Stimulated activated naive CD8-positive, alpha-beta T cell treated with anti-CD3 and anti-CD28 coated beads, Interleukin-15, Interleukin-2, amounts not matched to agents 100 ng/mL and 50 ng/mL, for 24 hours (primary cell): Measurements from ENCODE around the gene RASSF1.

Source experiments
- H3K27ac Mint-ChIP-seq: one replicate; pipeline ENCODE4 v1.8.0; 2021; ENCODE audit warnings: mild to moderate bottlenecking, mixed read lengths
- H3K27me3 Mint-ChIP-seq: one replicate; pipeline ENCODE4 v1.8.0; 2021; ENCODE audit warnings: mixed read lengths
- H3K36me3 Mint-ChIP-seq: one replicate; pipeline ENCODE4 v1.8.0; 2021; ENCODE audit warnings: low read depth, mixed read lengths
- H3K4me1 Mint-ChIP-seq: one replicate; pipeline ENCODE4 v1.8.0; 2021; ENCODE audit warnings: low read depth, mixed read lengths
- H3K4me3 Mint-ChIP-seq: one replicate; pipeline ENCODE4 v1.8.0; 2021; ENCODE audit warnings: mild to moderate bottlenecking, mixed read lengths
- H3K9me3 Mint-ChIP-seq: one replicate; pipeline ENCODE4 v1.8.0; 2021; ENCODE audit warnings: mixed read lengths

Gene RASSF1

DNA sequence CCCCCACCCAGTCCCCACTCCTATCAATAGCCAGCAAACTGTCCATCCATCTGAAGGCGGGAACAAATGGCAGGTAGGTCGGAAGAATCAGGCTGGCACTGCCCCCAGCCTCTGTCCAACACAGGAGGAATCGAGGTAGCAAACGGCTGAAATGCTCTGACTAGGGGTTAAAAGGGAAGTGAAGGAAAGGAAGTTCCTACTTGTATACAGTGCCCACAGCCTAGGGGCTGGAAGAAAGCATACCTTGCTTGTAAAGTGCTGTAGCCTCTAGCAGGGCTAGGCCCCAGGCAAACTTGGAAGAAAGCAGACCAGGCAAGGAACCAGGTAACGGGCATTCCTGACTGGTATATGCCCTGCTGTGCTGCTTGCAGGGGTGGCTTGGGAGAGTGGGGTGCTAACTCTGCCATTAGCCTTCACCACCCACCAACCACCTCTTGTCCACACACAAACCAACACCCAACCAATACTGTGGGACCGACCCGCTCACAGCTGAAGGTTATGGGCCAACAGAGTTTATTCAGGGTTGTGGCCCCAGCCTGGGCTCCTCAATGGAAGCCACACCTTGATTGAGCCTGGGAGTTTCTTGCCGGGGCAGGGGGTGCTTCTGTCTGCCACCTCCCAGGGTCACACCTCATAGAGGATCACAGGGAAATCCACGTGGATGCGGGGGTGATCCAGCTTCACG, 15.0 kb downstream of the RASSF1 start:
- H3K4me1 Mint-ChIP-seq: peaks cover 34% of the 10 kb centered on the region
- no peak overlapping the region for H3K27ac Mint-ChIP-seq
- no peak overlapping the region for H3K4me3 Mint-ChIP-seq
- peaks cover 12% of the 10 kb centered on the region for H3K36me3 Mint-ChIP-seq
- H3K27me3 Mint-ChIP-seq: no peaks in the 10 kb centered on the region
- no peaks in the 10 kb centered on the region for H3K9me3 Mint-ChIP-seq

GRCh38 chr3:50325113-50325480, 15.5 kb downstream of the RASSF1 start:
- Mint-ChIP-seq H3K36me3 (peaks cover 8% of the 10 kb centered on the region), H3K27ac (peak overlapping the region; percentile 21), H3K27me3 (no peaks in the 10 kb centered on the region), H3K9me3 (no peaks in the 10 kb centered on the region), H3K4me3 (no peak overlapping the region), H3K4me1 (peaks cover 39% of the 10 kb centered on the region)

DNA sequence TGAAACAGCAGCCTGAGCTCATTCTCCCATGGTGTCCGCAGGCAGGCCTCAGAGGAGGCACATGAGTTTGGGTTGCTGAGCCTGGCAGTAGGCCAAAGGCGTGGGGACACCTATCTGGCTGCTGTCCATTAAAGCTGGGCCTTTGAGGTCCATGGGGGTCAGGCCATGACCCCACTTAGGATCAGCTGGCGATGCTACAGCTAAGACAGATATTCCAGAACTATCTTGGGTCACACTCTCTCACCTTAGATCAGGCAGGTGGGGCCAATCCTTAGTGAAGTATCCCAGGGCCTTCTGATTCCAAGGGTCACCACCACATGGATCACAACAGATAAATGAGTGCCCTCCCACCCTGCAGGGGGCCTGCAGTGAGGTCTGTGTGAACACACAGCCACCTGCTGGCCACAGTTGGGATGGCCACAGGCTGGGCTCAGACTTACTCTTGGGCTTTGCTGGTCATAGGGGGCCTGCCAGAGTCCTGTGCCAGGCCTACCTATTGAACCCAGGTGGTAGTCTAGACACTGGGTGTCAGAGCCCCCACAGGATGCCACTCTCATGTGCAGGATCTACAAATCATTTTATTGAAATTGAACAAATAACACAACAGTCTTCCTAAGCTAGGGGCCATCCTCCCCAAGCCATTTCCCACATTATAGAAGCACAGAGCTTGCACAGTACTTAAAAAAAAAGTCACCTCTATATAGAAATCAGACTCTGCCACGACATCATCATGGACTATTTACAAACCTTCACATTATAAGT, 16.1 kb downstream of the RASSF1 start:
- Mint-ChIP-seq H3K27me3 (no peaks in the 10 kb centered on the region), H3K9me3 (no peaks in the 10 kb centered on the region), H3K4me3 (no peak overlapping the region), H3K36me3 (peaks cover 3% of the 10 kb centered on the region), H3K4me1 (peaks cover 43% of the 10 kb centered on the region), H3K27ac (peak overlapping the region; percentile 21)

- H3K4me1 Mint-ChIP-seq: peaks cover 48% of the 10 kb centered on the region
- no peak overlapping the region for H3K4me3 Mint-ChIP-seq
- H3K36me3 Mint-ChIP-seq: peaks cover 4% of the 10 kb centered on the region
- H3K27ac Mint-ChIP-seq: no peak overlapping the region
- no peaks in the 10 kb centered on the region for H3K9me3 Mint-ChIP-seq
- no peaks in the 10 kb centered on the region for H3K27me3 Mint-ChIP-seq
Measured at GRCh38 chr3:50323614-50324199, 16.9 kb downstream of the RASSF1 start.

- no peaks in the 10 kb centered on the region for H3K9me3 Mint-ChIP-seq
- peaks cover 8% of the 10 kb centered on the region for H3K36me3 Mint-ChIP-seq
- H3K27ac Mint-ChIP-seq: peak overlapping the region; percentile 58
- H3K4me3 Mint-ChIP-seq: no peak overlapping the region
- H3K27me3 Mint-ChIP-seq: no peaks in the 10 kb centered on the region
- H3K4me1 Mint-ChIP-seq: peaks cover 48% of the 10 kb centered on the region
Measured at GRCh38 chr3:50323092-50323600, 17.5 kb downstream of the RASSF1 start.

DNA sequence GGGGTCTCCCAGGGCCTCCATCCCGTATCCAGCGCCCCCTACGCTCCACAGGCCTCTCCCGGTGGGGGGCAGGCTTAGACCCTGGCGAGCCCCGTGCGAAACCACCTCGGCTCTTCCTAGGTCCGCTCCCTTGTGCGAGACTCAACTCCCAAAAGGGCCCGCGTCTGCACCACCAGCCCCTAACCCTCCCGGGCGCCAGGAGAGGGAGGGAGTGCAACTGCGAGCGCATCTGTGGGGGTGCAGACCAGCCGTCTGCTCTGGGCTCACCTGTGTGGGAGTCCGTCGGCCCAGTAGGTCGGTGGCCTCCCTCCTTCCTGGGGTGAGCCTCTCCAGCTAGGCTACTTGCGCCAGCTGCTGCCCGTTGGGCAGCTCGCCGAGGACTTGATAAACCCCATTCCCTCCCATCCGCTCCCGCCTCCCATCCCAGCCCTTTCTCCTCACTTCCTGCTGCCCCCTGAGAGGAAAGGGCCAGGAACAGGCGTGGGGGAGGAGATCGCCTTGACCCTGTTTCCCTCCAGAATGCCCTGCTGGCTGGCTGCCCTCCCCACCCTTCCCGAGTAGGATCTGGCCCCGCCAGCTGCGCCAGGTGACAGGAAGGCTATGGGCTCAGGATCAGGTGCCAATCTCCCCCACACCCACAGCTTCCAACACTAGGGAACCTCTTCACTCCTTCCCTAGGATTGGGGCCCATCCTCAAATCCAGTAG, 18.1 kb downstream of the RASSF1 start, which contains the start of gene HYAL2:
Gene HYAL2, minus strand, starts transcription at position 360 of the 706 bp plus-strand sequence. CDS start 2,256 bp downstream, outside the sequence.
- peaks cover 8% of the 10 kb centered on the region for H3K36me3 Mint-ChIP-seq
- H3K27me3 Mint-ChIP-seq: no peaks in the 10 kb centered on the region
- peak within 1 kb of the TSS; percentile 93 for H3K27ac Mint-ChIP-seq
- H3K9me3 Mint-ChIP-seq: no peaks in the 10 kb centered on the region
- peak within 1 kb of the TSS; percentile 91 for H3K4me3 Mint-ChIP-seq
- H3K4me1 Mint-ChIP-seq: peaks cover 47% of the 10 kb centered on the region

DNA sequence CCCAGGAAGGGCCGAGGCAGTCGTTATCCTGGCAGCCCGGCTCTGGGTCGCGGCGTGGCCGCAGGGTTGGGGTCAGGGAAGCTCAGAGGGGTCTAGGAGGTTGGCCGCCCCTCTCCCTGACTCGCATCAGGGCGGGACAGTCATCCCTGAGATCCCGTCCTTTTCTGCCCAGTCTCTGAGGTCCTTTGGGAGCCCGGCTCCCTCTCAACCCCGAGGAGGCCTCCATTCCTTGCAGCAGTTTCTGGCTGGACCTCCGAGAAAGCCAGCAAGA, 18.6 kb downstream of the RASSF1 start:
- no peaks in the 10 kb centered on the region for H3K9me3 Mint-ChIP-seq
- H3K27me3 Mint-ChIP-seq: no peaks in the 10 kb centered on the region
- no peak overlapping the region for H3K27ac Mint-ChIP-seq
- H3K36me3 Mint-ChIP-seq: peaks cover 8% of the 10 kb centered on the region
- peaks cover 43% of the 10 kb centered on the region for H3K4me1 Mint-ChIP-seq
- H3K4me3 Mint-ChIP-seq: no peak overlapping the region

DNA sequence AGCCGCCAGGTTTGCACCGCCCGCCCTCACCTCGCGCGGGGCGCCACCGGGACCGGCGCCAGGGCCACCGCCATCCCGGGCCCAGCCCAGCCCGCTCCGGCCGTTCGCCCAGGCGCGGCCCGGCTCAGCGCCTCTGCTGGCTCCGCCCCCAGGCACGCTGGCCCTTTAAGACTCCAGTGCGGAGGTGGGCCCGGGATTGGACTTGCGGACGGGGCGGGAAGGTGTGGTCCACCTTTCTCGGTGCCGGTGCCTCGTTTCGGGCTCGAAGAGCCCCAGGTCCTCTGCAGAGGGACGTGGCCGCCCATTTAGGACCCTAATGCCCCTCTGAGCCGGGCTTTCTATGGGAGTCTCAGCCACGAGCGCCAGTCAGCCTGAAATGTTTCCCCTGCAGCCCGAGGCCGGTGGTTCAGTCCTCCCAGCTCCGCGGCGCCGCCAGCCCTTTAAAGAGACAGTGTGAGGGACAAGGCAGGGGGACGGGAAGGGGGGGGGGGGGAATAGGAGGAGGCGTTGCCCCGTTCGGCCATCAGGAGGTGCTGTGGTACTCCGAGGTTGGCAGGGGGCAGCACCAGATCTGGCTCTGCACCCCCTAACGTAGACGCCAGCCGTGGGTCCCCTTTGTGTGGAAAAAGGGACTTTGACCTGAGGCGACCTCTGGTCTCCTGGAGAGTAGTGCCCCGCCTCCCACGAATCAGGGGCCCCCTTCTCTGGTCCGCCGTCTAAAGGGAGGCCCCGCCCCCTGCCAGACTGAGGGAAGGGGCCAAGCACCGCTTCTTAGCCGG, 19.1 kb downstream of the RASSF1 start:
- Mint-ChIP-seq H3K36me3 (peaks cover 8% of the 10 kb centered on the region), H3K27ac (peak overlapping the region; percentile 93), H3K9me3 (no peaks in the 10 kb centered on the region), H3K27me3 (no peaks in the 10 kb centered on the region), H3K4me3 (peak overlapping the region; percentile 91), H3K4me1 (peaks cover 44% of the 10 kb centered on the region)

DNA sequence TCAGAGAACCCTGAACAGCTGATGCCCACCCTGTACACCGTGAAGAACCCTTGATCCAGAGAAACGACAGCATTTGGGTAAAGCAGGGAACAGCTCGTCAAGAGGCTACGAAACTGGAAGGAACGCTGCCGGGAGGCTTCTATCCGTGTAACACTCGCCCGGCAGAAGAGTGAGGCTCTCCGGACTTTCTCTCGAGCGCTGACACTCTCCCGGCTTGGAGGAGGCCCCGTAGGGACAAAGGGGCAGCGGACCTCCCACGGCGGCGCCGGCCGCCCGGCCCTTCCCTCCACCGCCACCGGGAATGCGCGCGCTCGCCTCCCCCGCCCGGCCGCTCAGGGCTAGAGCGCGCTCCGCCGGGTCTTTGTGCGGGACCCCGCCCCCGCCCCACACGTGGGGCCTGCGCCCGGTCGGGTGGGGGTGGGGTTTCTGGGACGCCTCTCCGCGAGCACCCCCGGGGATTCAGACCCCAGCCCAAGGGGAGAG, 19.7 kb downstream of the RASSF1 start:
- Mint-ChIP-seq H3K36me3 (peaks cover 8% of the 10 kb centered on the region), H3K27me3 (no peaks in the 10 kb centered on the region), H3K4me3 (peak overlapping the region; percentile 91), H3K9me3 (no peaks in the 10 kb centered on the region), H3K27ac (peak overlapping the region; percentile 40), H3K4me1 (peaks cover 44% of the 10 kb centered on the region)

DNA sequence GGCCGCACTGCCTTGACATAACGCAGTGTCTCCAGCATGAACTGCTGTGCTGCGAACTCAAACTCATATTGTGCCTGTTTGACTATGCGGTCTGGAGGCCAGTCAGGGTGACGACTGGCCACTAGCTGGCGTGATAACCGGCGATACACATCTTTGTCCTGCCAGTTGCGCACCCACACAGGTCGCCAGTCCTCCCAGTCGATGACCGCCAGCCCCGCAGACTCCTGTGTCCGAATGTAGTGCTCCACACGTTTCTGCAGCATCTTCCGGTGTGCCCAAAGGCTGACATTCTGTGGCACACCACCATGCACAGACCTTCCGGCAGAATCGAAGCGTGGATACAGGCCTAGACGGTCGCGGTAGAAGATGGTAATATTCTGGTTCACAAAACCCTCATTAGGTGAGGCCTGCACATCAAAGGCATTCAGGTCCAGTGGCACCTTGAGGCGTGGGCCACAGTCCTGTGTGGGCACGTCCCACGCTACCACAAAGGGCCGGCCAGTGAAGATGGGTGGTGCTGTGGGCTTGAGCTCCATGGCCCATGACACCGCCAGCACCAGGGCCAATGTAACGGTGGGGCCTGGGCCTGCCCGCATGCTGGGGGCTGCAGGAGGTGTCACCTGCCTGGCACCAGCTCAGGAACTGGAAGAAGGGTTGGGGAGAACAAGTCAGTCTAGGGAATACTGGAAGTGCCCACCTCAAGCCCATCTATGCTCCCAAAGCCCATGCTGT, 20.6 kb downstream of the RASSF1 start:
- Mint-ChIP-seq H3K27me3 (no peaks in the 10 kb centered on the region), H3K9me3 (no peaks in the 10 kb centered on the region), H3K4me3 (peak overlapping the region; percentile 91), H3K4me1 (peaks cover 44% of the 10 kb centered on the region), H3K27ac (no peak overlapping the region), H3K36me3 (peaks cover 8% of the 10 kb centered on the region)

GRCh38 chr3:50319181-50319893, 21.3 kb downstream of the RASSF1 start:
- no peaks in the 10 kb centered on the region for H3K27me3 Mint-ChIP-seq
- H3K4me3 Mint-ChIP-seq: peak overlapping the region; percentile 26
- peaks cover 37% of the 10 kb centered on the region for H3K4me1 Mint-ChIP-seq
- H3K9me3 Mint-ChIP-seq: no peaks in the 10 kb centered on the region
- H3K36me3 Mint-ChIP-seq: peaks cover 8% of the 10 kb centered on the region
- H3K27ac Mint-ChIP-seq: no peak overlapping the region

DNA sequence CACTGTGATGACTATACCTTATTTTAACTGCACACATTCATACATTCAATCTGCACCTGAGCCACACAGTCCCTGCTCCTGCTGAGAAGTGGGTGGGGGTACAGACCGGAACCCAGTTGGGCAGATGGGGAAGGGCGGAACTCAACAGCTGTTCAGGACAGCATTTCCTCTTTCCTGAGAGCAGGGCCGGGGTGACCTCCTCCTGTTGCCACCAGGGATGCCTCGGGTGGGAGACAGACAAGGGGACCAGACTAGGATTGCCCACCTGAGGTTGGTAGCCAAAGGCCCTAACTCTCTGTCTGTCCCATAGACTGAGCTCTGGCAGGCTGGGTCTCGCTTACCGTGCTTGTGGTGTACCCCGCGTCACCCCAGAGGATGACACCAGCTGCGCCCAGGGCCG, 22.0 kb downstream of the RASSF1 start:
- Mint-ChIP-seq H3K27ac (no peak overlapping the region), H3K4me1 (peaks cover 37% of the 10 kb centered on the region), H3K4me3 (no peak overlapping the region)

DNA sequence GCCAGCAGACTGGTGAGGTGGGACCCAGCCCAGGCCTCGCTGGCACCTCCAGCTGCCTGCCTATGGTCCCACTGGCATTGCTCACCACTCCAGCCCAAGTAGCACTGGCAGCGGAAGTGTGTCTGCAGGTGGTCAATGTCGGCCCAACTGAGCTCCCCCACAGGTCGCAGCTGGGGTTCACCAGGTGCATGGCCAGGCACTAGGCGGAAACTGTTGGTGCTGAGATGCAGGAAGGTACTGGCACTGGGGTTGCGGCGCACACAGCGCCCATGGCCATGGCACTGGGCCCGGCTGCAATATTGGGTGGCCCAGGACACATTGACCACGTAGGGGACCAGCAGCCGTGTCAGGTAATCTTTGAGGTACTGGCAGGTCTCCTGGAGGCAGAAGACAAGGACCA, 22.5 kb downstream of the RASSF1 start:
- Mint-ChIP-seq H3K36me3 (peaks cover 8% of the 10 kb centered on the region), H3K27ac (no peak overlapping the region), H3K9me3 (no peaks in the 10 kb centered on the region), H3K4me1 (peaks cover 37% of the 10 kb centered on the region), H3K27me3 (no peaks in the 10 kb centered on the region), H3K4me3 (no peak overlapping the region)

More for the DNA sequence above, 22.0 kb downstream of the RASSF1 start:
- no peaks in the 10 kb centered on the region for H3K9me3 Mint-ChIP-seq
- H3K36me3 Mint-ChIP-seq: peaks cover 8% of the 10 kb centered on the region
- no peaks in the 10 kb centered on the region for H3K27me3 Mint-ChIP-seq
